Heart left ventricle (tissue), 13 donors: ENCODE measurements around the gene DDX43.

Experiments
- POLR2A ChIP-seq, 2 donors: fragments of 450-650 bp; IDR thresholded peaks; one replicate each; pipeline ENCODE4 v1.6.1; 2017; ENCODE audit warnings: antibody characterized with exemption in 2 of 2, mild to moderate bottlenecking in 2 of 2, moderate library complexity in 2 of 2
- TF ChIP-seq, protein P1 (sequence below), 12 donors: fragments of 200-600 bp; sonication (generic) in 4 of 12; IDR thresholded peaks; one replicate each; pipeline versions ENCODE4 v1.5.0 to v1.8.0; 2018 to 2022; ENCODE audit warnings: antibody characterized with exemption in 12 of 12, mild to moderate bottlenecking in 5 of 12
- donor health status: ischemic (EF 13 %, LVEDD 7.1; RV severe dilation, severe dysfunction).
- donor health status: DM: no; HTN: yes; CAD: no.
- donor health status: DM: no; HTN: no; CAD: no.
- donor health status: ischemic (EF 25% LVEDD 6.9; RV normal size, moderate dysfunction).
- donor health status: ischemic (EF 25% LVEDD 5.7; RV mildly dilated, moderate dysfunction).
- donor health status: ischemic (EF 35%, LVEDD 5.7; RV mildly dilated, moderate dysfunction).
- donor health status: nonischemic (EF 11% LVEDD 7.7; RV severe dilation, severe dysfunction).
- donor health status: DM: yes; HTN: yes; CAD: no.
- donor health status: PGD.
- donor health status: ischemic (EF 29% LVEDD 5.4; RV normal size, mild dysfunction).
- donor health status: nonischemic (EF 23%, LVEDD 6.1; RV moderate dilation, normal function).

- TF ChIP-seq, protein P1, sequence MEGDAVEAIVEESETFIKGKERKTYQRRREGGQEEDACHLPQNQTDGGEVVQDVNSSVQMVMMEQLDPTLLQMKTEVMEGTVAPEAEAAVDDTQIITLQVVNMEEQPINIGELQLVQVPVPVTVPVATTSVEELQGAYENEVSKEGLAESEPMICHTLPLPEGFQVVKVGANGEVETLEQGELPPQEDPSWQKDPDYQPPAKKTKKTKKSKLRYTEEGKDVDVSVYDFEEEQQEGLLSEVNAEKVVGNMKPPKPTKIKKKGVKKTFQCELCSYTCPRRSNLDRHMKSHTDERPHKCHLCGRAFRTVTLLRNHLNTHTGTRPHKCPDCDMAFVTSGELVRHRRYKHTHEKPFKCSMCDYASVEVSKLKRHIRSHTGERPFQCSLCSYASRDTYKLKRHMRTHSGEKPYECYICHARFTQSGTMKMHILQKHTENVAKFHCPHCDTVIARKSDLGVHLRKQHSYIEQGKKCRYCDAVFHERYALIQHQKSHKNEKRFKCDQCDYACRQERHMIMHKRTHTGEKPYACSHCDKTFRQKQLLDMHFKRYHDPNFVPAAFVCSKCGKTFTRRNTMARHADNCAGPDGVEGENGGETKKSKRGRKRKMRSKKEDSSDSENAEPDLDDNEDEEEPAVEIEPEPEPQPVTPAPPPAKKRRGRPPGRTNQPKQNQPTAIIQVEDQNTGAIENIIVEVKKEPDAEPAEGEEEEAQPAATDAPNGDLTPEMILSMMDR (IDR thresholded peaks at IDR 0.05), result no peak
- no peak for TF ChIP-seq POLR2A (IDR thresholded peaks at IDR 0.05)
Measured at GRCh38 chr6:73409395-73409794, 14.8 kb downstream of the DDX43 start.
